ENCODE measurements around the gene GANC. TPM values are rescaled to one million over a fixed set of nuclear protein-coding genes. Genes with fewer than 3 reads are reported as not detected.

The GANC gene
- total and polyA plus RNA-seq, 2 experiments from 2014 or later = 7.4 to 12.6 TPM

GRCh38 chr15:42405863-42406482 is 133.0 kb downstream of the GANC start (continued):
- TF ChIP-seq CTCF (conservative IDR thresholded peaks at IDR 0.05; ENCODE audit: low read depth in 2 of 2) (no peak), ETS1 (IDR thresholded peaks at IDR 0.05) (no peak), ZNF114 (CRISPR knock-in tag; IDR thresholded peaks at IDR 0.05) (no peak), NANOG (IDR thresholded peaks at IDR 0.05; ENCODE audit: borderline replicate concordance) (no peak)

Other genes with a start within 250 kb of the GANC start
- gene PLA2G4D, start 178.6 kb upstream of the GANC start, total RNA-seq (2014; rRNA removed; shearing (Covaris generic)) = 0.07 TPM in 1 of 2 replicates, not detected in the other
- 0.15 TPM in 1 of 2 replicates, not detected in the other for gene PLA2G4D, start 178.6 kb upstream of the GANC start, polyA plus RNA-seq (2016; fragmentation: Nextera tagmentation; extraction: Ambion mirVana)
- gene PLA2G4F, start 116.6 kb upstream of the GANC start, total RNA-seq (2014; rRNA removed; shearing (Covaris generic)) = not detected in 2 replicates
- not detected in 2 replicates for gene PLA2G4F, start 116.6 kb upstream of the GANC start, polyA plus RNA-seq (2016; fragmentation: Nextera tagmentation; extraction: Ambion mirVana)
- 45.1 and 46.1 TPM in 2 replicates for gene VPS39, start 64.9 kb upstream of the GANC start, total RNA-seq (2014; rRNA removed; shearing (Covaris generic))
- gene VPS39, start 64.9 kb upstream of the GANC start, polyA plus RNA-seq (2016; fragmentation: Nextera tagmentation; extraction: Ambion mirVana) = 14.1 and 14.9 TPM in 2 replicates
- 38.8 and 43.5 TPM in 2 replicates for gene TMEM87A, start 232 bp downstream of the GANC start, total RNA-seq (2014; rRNA removed; shearing (Covaris generic))
- gene TMEM87A, start 232 bp downstream of the GANC start, polyA plus RNA-seq (2016; fragmentation: Nextera tagmentation; extraction: Ambion mirVana) = 41.8 and 42.0 TPM in 2 replicates
- 1.1 and 2.1 TPM in 2 replicates for gene CAPN3, start 86.3 kb downstream of the GANC start, total RNA-seq (2014; rRNA removed; shearing (Covaris generic))
- gene CAPN3, start 86.3 kb downstream of the GANC start, polyA plus RNA-seq (2016; fragmentation: Nextera tagmentation; extraction: Ambion mirVana) = 0.37 and 0.84 TPM in 2 replicates
- 46.5 and 48.0 TPM in 2 replicates for gene ZNF106, start 217.9 kb downstream of the GANC start, total RNA-seq (2014; rRNA removed; shearing (Covaris generic))
- 39.6 and 53.7 TPM in 2 replicates for gene ZNF106, start 217.9 kb downstream of the GANC start, polyA plus RNA-seq (2016; fragmentation: Nextera tagmentation; extraction: Ambion mirVana)
- gene SNAP23, start 222.4 kb downstream of the GANC start, total RNA-seq (2014; rRNA removed; shearing (Covaris generic)) = 75.8 and 88.1 TPM in 2 replicates
- gene SNAP23, start 222.4 kb downstream of the GANC start, polyA plus RNA-seq (2016; fragmentation: Nextera tagmentation; extraction: Ambion mirVana) = 53.5 and 58.8 TPM in 2 replicates

Data from GM23338 (cell line).